Peyer's patch (tissue), 4 donors: ENCODE data around the gene SLC1A3.

Experiments
- POLR2A ChIP-seq, 2 donors: fragments of 450-650 bp; IDR thresholded peaks; one replicate each; pipeline ENCODE4 v1.5.1; 2017; ENCODE audit warnings: antibody characterized with exemption in 2 of 2, mild to moderate bottlenecking in 2 of 2, moderate library complexity in 2 of 2
- TF ChIP-seq, protein P1 (sequence below), 6 experiments: fragments of 450-650 bp in 4 of 6; fragments of 200-600 bp in 2 of 6; sonication (generic) in 1 of 6; IDR thresholded peaks; one replicate each; pipeline ENCODE4 v1.5.1; 2017 to 2019; ENCODE audit warnings: antibody characterized with exemption in 6 of 6, mild to moderate bottlenecking in 3 of 6, moderate library complexity in 1 of 6

DNA sequence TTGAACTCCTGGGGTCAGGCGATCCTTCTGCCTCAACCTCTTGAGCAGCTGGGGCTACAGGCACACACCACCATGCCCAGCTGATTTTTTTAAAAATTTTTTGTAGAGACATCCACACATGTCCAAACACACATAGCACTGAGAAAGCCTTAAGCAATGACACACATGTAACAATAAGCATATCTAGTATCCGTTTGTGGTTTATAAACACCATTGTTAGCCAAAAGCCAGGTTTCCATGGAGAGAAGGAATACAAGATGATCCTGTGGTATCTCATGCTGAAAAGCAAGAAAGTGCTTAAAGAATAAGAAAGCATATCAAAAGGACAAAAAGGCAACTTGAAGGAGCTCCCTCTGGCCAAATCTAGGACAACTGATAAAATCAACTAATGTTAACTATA is 29.7 kb upstream of the SLC1A3 start:
- TF ChIP-seq, protein P1, sequence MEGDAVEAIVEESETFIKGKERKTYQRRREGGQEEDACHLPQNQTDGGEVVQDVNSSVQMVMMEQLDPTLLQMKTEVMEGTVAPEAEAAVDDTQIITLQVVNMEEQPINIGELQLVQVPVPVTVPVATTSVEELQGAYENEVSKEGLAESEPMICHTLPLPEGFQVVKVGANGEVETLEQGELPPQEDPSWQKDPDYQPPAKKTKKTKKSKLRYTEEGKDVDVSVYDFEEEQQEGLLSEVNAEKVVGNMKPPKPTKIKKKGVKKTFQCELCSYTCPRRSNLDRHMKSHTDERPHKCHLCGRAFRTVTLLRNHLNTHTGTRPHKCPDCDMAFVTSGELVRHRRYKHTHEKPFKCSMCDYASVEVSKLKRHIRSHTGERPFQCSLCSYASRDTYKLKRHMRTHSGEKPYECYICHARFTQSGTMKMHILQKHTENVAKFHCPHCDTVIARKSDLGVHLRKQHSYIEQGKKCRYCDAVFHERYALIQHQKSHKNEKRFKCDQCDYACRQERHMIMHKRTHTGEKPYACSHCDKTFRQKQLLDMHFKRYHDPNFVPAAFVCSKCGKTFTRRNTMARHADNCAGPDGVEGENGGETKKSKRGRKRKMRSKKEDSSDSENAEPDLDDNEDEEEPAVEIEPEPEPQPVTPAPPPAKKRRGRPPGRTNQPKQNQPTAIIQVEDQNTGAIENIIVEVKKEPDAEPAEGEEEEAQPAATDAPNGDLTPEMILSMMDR (IDR thresholded peaks at IDR 0.05), result no peak
- TF ChIP-seq POLR2A (IDR thresholded peaks at IDR 0.05), result no peak
